HG03097 (cell line): Measurements from ENCODE around the gene BTN3A1.
"Not testable (repeated sequence)": the region's sequence is repeated elsewhere in the genome, so short reads cannot be mapped to it uniquely, and the experiment has no call there.

Experiments
- ATAC-seq: cut with Tn5 transposase; IDR thresholded peaks from one replicate; pipeline ENCODE4 v1.9.1; 2021; ENCODE audit not compliant: unreplicated experiment, low FRiP score

BTN3A1 gene

DNA sequence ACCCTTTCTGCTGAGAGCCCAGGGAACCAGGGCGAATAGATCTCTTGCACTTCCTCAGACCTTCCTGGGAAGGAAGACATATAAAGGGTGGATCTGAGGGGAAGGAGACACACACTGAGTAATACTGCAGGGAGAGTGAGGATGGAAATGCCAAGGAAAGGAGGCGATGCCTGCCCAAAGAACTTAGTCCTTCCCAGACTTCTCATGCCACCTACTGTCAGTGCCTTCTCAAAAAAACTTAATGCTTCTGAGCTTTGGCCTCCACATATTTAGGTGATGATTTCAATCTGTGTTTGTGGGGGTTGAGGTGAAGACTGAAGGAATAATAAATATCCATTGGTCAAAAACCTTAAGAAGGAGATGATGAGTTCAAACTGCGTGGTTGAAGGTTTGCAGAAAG, 9.7 kb downstream of the BTN3A1 start:
- no peak for ATAC-seq

GRCh38 chr6:26412228-26412627, 10.2 kb downstream of the BTN3A1 start:
- ATAC-seq: no peak

DNA sequence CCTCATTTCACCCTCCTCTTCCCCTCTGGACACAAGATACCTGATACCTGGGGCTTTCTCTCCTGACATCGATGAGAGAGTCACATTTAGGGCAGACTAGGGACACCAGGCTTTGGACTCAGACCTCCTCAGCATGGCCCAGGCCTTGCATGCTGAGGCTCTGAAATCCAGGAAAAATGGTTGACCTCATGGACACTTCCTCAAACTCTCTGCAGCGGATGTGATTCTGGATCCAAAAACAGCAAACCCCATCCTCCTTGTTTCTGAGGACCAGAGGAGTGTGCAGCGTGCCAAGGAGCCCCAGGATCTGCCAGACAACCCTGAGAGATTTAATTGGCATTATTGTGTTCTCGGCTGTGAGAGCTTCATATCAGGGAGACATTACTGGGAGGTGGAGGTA, 10.9 kb downstream of the BTN3A1 start:
- no peak for ATAC-seq

DNA sequence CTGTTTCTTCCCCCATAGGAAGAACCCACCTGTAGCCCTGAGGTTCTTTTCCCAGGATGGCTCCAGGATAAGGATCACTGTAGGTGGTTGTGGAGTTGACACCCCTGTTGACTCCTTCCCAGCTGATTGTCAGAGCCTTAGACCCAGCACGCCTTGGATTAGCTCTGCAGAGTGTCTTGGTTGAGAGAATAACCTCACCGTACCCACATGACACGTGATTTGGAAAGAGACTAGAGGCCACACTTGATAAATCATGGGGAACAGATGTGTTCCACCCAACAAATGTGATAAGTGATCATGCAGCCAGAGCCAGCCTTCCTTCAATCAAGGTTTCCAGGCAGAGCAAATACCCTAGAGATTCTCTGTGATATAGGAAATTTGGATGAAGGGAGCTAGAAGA, 12.2 kb downstream of the BTN3A1 start:
- no peak for ATAC-seq

DNA sequence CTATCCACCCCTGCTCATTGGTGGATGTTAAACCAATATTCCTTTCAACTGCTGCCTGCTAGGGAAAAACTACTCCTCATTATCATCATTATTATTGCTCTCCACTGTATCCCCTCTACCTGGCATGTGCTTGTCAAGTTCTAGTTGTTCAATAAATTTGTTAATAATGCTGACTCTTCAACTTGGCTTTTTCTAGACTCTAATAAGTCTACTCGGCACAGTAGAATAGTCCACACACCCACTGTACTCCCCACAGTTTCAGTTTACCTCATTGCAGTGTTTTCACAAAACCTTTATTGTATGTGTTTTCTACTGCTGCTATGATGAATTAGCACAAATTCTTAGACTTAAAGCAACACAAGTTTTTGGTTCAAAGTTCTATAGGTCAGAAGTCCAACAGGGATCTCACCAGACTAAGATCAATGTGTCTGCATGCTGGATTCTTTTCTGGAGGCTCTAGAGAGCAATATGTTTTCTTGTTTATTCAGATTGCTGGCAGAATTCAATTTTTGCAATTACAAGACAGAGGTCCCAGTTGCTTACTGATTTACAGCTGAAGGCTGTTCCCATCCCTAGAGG, 13.1 kb downstream of the BTN3A1 start:
- ATAC-seq: no peak

DNA sequence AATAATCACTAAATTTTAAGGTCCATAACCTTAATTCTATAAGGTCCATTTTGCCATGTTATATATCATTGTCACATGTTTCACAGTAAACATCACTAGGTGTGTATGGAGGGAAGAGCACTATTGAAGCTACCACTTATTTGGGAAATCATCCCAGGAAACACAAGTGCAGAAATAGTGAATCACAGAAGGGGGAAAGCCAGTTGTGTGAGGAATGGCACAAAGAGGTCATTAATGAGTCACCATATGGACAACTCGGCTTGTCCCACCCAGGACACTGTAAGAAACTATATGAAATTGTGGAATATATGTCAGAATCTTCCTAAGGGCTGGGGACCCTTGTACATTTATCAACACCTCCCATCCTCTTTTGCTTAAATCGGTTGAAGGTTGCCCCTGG, 13.7 kb downstream of the BTN3A1 start:
- ATAC-seq: no peak

DNA sequence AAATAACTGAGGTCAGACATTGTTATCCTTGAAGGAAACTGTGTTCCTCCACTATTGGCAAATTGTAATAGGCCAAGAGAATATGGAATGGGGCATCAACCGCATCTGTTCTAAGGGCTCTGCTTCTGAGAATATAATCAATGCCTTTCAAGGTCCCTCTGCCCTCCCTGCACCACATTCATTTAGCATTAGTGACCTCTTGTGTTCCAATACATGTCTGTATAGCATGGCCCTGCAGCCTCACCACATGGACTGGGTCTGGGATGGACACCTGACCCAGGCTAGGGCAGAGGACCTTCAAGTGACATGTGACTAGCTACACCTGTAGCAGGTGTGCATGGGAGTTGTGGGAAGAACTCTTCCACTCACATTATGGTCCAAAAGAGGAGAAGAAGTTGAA, 14.2 kb downstream of the BTN3A1 start:
- no peak for ATAC-seq

DNA sequence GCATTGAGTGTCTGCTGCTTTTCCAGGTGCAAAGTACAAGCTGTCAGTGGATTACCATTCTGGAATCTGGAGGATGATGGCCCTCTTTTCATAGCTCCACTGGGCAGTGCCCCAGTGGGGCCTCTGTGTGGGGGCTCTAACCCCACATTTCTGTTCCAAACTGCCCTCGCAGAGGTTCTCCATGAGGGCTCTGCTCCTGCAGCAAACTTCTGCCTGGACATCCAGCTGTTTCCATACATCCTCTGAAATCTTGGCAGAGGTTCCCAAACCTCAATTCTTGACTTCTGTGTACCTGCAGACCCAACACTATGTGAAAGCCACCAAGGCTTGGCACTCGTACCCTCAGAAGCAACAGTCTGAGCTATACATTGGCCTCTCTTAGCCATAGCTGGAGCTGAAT, 16.0 kb downstream of the BTN3A1 start:
- ATAC-seq: not testable (repeated sequence)

DNA sequence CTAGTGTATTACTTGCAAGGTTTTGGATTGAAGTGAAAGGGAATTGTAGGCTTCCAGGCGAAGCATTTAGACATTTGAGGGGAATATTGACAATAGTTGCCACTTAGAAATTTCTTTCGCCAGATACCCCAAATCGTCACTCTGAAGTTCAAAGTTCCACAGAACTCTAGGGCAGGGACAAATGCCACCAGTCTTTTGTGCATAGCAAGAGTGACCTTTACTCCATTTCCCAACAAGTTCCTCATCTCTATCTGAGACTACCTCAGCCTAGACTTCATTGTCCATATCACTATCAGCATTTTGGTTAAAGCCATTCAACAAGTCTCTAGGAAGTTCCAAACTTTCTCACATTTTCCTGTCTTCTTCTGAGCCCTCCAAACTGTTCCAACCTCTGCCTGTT, 16.7 kb downstream of the BTN3A1 start:
- not testable (repeated sequence) for ATAC-seq

DNA sequence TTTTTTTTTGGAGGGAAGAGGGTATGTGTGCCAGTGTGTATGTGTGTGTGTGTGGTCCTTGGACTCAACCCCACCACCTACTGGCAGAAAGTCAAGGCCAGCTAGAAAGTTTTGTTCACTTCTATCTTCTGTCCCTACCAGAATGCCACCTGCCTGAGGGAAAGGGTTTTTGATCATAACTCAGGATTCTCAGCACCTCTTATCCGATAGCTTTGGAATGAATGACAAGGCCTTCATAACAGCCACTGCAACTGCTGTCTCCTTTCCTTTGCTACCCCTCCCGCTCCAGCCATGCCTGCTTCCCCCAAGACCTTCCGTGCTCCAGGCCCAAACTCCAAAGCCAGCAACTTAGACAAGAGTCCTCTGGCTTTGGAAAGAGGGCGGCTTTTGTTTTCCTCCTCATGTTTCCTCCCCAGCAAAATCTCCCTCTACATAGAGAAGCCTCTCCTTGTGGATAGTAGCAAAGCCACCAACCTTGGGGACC, 18.7 kb downstream of the BTN3A1 start:
- ATAC-seq: no peak

DNA sequence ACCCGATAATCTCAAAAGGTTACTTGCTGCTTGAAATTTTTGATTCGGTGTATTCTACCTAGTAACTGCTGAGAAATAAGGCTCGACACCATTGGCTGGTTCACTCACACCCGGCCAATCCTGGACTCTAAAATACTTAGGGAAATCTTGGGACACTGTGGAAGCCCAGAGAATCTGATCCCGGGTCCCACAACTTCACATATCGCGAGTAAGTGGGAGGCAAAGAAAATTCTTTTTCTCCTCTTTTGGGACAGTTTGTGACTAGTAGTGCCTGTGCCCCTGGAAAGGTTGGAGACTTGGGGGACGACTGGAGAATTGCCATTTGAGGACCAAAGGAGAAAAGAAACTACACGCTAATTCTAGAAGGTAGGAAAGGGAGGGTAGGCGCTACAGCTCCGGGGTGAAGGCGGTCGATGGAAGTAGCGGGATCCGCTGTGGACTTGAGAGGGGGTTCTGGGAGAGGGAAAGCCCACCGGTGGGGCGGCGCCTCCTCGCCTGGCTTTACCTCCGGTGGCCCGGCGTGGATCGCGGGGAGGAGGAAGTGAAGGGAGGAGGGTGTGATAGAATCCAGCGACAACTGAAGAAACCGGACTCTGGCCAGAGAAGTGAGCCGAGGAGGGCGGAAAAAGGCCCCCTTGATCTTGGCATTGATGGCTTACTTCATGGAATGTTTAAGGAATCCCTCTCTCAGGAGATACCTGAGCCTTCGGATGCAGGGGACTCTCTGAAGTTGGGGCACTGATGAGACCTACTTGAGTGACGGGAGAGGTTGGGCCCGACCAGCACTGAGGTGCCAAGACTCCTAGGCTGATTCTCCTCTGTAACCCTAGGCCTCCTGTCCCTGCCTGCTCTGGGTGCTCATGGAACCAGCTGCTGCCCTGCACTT, 19.4 kb downstream of the BTN3A1 start:
- peak; percentile 71 for ATAC-seq

DNA sequence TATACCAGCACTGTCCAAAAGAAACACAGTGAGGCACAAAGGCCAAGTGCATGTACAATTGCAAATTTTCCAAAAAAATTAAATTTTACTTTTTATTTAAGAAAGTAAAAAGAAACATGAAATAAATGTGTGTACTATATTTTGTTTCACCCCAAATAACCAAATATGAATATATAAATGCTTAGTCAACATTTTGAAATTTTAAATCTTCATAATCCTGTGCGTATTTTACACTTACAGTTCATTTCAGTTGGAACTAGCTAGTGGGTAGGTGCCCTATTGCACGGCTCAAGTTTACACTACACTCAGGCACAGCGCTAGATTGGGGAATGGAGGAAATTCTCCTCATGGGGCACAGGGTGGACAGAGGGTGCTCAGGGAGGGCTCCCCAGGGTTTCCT, 20.3 kb downstream of the BTN3A1 start:
- no peak for ATAC-seq

DNA sequence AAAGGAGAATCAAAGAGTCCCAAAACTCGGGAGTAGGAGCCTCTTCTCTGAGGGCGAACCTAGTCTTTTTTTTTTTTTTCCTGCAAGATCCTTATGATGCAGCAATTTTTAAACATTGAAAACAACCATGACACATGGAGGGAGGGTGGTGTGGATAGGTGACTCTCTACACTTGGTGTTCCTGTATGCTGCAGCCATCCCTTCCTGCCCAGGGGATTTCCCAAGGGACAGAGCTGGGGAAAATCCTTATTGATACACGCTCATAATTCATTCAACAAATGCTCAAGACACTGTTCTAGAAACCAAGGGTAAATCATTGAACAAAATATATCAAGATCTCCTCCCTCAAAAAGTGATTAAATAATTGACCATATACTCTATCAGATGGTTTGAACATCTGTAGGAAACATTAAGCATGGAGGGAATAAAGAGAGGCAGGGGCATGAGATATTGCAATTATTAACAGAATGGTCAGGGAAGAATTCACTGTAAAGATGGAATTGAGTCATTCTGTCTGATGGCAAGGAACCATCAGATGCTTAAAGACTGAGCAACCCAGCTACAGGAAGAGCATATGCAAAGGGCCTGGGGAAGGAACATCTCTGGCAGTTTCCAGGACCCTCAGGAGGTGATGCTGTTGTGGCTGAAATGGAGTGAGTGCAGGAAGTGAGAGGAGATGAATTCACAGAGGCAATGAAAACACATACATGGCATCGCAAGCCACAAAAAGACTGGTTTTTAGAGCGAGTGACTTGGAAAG, 24.8 kb downstream of the BTN3A1 start:
- no peak for ATAC-seq

DNA sequence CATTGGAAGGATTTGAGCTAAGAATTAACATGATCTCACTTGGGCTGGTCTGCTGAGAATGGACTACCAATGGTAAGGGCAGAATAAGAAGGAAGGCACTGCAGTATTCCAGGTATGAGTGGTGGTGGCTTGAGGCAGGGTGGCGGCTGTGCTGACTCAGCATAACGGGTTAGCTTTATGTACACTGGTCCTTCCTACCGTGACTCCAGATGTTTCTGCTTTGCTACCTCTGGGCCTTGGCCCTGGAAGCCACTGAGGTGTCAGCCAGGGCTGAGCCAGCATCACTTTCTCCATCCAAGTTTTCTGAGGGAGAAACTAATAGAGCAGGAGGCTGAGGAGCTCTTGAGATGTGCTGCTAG, 25.4 kb downstream of the BTN3A1 start:
- ATAC-seq: no peak

DNA sequence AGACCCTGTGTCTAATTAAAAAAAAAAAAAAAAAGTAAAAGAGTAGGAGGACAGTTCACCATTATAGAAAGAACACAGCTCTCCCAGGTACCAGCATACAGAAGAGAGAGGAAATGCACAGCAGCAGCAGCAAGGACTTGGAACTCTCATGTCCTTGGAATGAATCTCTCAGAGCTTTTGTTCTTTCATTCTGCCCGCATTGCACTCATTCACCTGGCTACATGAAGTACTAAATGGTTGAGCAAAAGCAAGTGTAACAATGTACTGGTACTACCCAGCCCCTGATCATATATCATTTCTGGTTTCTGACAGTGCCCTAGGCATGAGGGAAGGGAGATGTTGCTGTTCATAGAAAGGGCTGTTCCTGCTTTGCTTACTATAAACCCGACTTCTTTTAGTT, 26.1 kb downstream of the BTN3A1 start:
- no peak for ATAC-seq

GRCh38 chr6:26430787-26431186, 28.7 kb downstream of the BTN3A1 start:
- ATAC-seq: no peak

GRCh38 chr6:26431258-26432172, 29.4 kb downstream of the BTN3A1 start:
- no peak for ATAC-seq

DNA sequence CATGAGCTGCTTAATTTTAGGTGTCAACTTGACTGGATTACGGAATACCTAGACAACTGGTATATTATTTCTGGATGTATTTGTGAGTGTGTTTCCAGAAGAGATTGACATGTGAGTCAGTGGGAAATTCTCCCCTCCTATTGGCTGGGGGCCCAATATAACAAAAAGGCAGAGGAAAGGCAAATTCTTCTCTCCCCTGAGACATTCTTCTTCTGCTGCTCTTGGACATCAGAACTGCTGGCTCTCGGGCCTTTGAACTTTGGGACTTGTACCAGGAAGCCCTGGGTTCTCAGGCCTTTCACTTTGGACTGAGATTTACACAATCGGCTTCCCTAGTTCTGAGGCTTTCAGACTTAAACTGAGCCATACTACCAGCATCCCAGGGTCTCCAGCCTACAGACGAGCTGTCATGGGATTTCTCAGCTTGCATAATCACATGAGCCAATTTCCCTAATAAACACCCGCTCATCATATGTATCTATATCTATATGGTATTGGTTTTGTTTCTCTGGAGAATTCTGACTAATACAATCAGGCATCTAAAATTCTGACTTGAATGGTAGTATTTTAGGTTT, 30.6 kb downstream of the BTN3A1 start:
- ATAC-seq: no peak

DNA sequence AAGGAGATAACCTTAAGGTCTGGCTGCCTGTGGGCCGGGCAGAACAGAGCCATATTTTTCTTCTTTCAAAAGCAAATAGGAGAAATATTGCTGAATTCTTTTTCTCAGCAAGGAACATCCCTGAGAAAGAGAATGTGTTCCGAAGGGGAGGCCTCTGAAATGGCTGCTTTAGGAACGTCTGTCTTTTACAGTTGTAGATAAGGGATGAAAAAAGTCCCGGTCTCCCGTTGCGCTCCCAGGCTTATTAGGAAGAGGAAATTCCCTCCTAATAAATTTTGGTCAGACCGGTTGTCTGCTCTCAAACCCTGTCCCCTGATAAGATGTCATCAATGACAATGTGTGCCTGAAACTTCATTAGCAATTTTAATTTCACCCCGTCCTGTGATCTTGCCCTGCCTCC, 31.6 kb downstream of the BTN3A1 start:
- ATAC-seq: not testable (repeated sequence)

DNA sequence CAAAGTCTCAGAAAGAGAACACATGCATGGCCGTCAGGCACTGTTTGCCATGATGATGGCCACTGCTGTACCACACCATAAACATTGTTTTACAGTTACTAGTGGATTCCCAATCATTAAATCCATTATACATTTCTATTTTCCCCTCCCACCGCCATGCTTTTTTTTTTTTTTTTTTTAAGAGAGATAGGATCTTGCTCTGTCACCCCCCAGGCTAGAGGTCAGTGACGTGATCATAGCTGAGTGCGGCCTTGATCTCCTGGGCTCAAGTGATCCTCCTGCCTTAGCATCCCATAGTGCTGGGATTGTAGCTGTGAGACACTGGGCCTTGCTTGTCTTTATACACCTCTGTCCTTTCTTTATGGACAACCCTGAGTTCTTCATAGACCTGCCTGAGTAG, 33.9 kb downstream of the BTN3A1 start:
- ATAC-seq: no peak
